KOPT-K1 (cell line): ENCODE data around the gene TBC1D7.
A peak's percentile ranks its signal among the peaks of the same experiment; 100 is the strongest.

Experiments used
- H3K27ac ChIP-seq: fragments of 200-600 bp; sonication (generic); 2 replicates; pipeline ENCODE4 v1.5.1; 2016; ENCODE audit warnings: antibody characterized with exemption, mild to moderate bottlenecking, low read depth, low read length; ENCODE audit not compliant: poor library complexity, severe bottlenecking
- H3K36me3 ChIP-seq: fragments of 200-600 bp; sonication (generic); 2 replicates; pipeline ENCODE4 v1.5.1; 2017; ENCODE audit warnings: antibody characterized with exemption, mild to moderate bottlenecking, low read length, moderate library complexity; ENCODE audit not compliant: insufficient read depth
- H3K9me3 ChIP-seq: fragments of 200-600 bp; sonication (generic); 2 replicates; pipeline ENCODE4 v1.5.1; 2017; ENCODE audit warnings: antibody characterized with exemption, low read length, mild to moderate bottlenecking; ENCODE audit not compliant: insufficient read depth, poor library complexity, severe bottlenecking

TBC1D7 gene

DNA sequence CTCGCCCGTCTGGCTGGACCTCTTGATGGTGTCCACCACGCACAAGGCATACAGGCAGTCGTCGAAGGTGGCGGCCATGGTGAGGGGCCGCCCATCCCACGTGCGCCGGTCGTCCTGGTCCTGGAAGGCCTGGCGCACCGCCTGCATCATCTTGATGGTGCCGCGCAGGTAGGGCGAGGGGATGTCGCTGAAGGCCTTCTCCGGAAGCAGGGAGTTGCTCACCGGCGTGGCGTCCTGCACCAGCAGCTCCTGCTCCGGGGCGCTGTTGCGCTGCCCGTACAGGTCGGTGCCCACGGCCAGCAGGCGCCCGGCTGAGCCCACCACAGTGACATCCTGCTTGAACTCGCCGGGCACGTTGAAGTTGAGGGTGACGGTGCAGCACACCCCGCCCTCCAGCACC, 36.5 kb upstream of the TBC1D7 start:
- H3K27ac ChIP-seq: no peak overlapping the region
- H3K9me3 ChIP-seq: no peaks in the 10 kb centered on the region
- no peaks in the 10 kb centered on the region for H3K36me3 ChIP-seq

DNA sequence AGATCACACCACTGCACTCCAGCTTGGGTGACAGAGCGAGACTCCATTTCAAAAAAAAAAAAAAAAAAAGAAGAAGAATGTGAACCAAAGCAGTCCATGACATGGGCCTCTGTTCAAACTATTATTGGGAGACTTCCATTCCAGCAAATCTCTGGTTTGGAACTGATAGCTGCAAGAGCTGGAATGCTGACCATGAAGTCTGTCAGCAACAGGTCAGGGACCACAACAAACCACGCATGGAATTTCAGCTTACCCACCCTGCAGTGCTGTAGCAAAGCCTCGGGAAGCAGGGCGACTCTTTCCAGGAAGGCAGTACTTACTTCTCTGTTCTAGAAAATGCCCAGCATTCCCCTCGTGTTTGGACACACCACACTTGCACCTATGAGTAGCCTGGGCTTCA, 34.1 kb upstream of the TBC1D7 start:
- Histone ChIP-seq H3K27ac (no peak overlapping the region), H3K36me3 (no peaks in the 10 kb centered on the region), H3K9me3 (no peaks in the 10 kb centered on the region)

DNA sequence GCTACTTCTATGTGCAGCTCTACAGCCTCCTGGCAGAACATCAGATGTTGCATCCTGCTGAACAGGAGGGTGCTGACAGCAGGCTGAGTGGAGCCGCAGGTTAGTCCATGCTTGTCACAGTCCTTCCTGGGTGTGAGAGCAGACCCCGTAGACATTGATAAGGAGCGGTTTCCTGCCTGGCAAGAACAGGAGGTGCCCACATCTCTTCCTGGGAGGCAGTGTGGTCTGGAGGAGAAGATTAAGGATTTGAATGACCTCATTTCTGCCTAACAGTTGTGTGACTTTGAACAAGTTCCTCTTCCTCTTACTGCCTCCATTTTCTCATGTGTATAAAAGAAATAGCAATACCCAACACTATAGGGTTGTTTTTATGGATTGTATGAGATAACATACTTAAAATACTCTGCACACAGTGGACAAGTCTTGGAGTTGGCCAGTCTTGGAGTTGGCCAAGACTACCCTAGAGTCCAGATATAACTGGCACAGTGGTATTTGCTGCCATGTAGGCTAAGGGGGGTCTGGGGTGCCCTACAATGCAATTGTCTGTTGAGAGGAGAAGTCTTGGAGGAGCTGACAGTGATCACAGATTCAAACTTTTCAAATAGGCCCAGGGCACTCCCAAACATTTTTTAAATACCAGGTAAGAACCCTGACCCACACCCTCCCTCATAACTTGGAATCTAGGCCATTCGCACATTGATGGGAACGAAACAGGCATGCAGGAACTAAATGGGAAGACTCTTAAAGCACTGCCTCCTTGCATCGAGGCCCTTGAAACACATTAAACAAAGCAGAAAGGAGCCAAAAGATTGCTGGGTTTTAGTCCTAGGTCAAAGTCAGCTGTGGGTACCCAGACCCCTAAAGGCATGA, 32.6 kb upstream of the TBC1D7 start:
- no peaks in the 10 kb centered on the region for H3K9me3 ChIP-seq
- no peak overlapping the region for H3K27ac ChIP-seq

DNA sequence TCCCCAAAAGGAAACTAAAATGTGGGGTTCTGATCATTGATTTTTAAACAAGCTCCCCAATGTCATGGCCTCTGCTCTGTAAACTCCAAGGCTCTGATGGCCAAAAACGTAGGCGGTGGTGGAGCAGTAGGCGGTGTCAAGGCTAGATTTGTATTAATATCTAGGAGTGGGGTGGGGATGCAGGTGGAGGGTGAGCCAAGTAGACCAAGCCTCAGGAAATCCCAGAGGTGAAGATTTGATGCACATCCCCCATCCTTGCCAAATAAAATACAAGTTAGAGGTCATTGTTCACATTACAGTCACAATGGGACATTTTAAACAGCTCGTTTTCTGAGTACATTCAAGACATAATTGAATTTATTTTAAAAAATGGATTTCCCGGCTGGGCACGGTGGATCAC, 30.9 kb upstream of the TBC1D7 start:
- no peaks in the 10 kb centered on the region for H3K9me3 ChIP-seq
- no peak overlapping the region for H3K27ac ChIP-seq
- no peaks in the 10 kb centered on the region for H3K36me3 ChIP-seq

More for the DNA sequence above, 32.6 kb upstream of the TBC1D7 start:
- H3K36me3 ChIP-seq: no peaks in the 10 kb centered on the region

DNA sequence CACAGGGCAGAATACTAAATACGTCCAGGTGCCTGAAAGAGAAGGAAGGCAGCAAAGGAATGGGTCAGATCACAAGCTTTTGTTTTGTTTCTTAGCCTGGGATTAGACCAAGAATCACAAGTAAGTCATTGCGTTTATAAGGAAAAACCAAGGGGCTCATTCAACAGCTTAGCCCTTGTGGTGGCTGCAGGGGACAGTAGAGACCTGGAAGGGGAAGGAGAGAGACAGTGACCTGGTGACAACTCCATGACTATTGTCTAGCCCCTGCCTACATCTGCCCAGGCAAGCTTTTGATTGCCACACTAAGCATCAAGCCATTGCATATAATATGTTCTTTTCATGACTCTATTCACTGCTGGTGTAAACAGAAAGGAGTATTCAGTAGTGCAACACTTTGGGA, 30.2 kb upstream of the TBC1D7 start:
- Histone ChIP-seq H3K27ac (no peak overlapping the region), H3K9me3 (no peaks in the 10 kb centered on the region), H3K36me3 (no peaks in the 10 kb centered on the region)

DNA sequence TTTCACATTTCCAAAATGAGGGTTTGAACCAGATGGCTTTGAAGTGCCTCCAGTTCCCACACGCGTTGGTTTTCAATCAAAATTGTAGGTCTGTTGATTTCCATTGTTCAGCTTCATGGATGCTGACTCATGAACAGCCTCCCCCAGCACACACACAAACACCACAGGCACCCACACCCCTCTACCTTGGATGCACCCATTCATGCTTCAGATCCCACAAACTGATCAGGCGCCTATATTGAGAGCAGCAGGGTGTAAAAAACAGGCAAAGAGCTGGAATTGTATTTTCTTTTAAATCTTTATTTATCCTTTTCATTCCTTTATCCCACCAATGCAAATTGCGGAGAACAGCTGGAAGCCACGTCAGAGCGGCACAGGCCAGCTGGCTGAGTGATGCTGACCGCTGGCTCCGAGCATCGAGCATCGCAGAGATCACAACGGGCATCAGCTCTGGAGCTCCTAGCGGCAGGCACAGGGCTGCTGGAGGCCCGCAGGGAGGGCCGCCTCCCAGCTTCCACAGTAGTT, 29.3 kb upstream of the TBC1D7 start:
- H3K27ac ChIP-seq: no peak overlapping the region
- no peaks in the 10 kb centered on the region for H3K36me3 ChIP-seq
- H3K9me3 ChIP-seq: no peaks in the 10 kb centered on the region

DNA sequence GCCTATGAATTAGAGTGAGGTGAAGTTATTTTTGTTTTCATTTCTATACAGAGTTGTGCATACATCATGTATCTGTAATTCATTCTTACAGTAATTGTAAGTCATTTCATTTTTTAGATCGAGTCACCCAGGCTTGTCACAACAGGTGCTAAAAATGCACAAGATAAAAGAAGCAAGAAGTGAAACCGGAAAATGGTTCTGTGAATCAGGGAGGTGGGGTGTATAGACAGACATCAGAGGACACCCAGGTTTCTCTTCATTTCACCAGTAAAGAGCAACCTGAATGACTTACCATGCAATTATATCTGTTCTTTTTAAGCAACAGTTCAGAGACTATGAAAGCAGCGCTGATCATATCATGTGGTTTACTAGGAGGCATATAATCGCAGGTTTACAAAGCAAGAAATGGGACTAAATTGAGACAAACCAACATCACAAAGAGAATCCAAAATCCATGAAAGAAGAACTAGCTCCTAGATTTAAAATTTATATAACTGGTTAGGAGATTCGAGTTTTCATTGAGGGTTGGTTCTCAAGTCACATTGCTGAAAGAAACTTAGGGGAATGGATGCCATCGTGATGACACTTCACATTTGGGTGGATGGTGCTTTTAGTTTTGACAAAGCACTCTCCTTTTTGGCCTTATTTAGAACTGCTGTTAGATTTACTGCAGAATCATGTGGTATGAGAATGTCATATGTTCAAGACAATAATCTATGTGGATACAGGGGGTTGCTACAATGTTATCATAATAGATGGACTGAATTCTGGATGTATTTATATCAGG, 27.9 kb upstream of the TBC1D7 start:
- Histone ChIP-seq H3K9me3 (no peaks in the 10 kb centered on the region), H3K36me3 (no peaks in the 10 kb centered on the region), H3K27ac (peak overlapping the region; percentile 71)

DNA sequence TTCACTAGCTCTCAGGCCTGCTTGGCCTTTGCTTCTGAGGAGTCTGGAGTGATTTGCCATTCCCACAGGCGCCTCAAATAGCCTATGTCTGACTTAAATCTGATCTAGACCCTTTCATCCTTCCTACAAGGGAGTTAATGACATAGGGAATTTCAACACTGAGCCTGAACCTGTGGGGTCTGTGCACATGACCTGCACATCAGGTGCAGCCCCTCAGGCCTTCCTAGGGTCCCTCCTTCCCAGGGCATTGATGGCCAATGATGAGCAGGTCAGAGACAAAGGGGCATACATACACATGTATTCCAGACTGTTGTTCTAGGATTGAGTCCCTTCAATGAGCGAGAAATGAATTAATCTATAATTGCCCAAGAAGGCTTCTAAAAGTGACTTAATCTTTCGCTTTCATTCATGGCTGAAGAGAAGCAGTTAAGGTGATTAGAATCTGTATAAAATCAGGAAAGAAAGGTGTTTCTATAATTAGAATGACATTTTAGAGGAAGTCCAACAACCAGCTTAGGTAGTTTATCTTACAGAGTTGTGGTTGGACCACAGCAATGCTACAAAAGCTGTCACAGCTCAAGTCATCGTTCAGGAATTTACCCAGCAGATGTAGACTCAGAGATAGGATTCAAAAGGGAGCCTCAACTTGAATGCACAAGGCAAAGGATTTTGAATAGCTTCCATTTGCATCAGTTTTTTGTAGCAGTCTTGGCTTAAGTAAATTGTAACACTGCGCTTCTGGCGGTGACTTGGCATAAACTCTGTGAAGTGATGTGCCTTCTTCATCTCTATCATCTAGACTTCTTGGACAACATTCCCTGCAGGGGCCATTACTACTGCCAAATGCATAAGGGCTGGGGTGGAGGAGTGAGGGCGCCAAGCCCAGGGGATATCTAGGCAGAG, 27.0 kb upstream of the TBC1D7 start:
- no peaks in the 10 kb centered on the region for H3K9me3 ChIP-seq
- no peaks in the 10 kb centered on the region for H3K36me3 ChIP-seq
- peak overlapping the region; percentile 71 for H3K27ac ChIP-seq

DNA sequence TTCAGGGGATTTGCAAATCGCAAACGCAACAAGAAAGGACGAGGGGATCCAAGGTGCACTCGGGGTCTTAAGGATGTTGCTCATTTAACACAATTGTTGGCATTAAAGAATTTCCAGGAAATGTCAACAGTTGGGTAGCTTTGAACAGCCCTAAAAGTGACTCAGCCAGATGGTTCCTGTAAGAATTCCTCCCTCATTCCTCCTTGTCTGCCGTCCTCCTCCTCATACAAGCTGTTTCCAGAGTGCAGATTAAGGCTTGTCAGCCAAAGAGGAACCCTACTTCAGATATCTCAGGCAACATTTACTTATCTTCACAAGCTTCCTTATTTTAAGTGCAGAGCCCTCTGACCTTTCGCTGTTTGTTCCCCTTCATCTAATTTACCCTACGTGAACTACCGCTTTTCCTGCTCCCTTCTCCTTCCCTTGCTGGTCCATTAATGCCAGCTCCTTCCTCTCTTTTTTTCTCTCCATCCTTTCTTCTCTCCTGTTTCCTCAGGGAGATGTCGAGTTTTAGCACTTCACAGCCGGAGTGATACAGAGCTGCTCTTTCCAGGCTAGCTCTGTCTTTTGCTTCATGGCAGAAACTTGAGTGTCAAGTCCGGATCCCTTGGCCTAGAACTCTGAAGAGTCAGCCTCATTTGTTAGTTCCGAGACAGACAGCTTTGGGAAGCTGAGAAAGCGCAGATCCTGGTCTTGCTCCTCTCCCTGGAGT, 26.1 kb upstream of the TBC1D7 start:
- Histone ChIP-seq H3K36me3 (no peaks in the 10 kb centered on the region), H3K27ac (peak overlapping the region; percentile 71), H3K9me3 (no peaks in the 10 kb centered on the region)

DNA sequence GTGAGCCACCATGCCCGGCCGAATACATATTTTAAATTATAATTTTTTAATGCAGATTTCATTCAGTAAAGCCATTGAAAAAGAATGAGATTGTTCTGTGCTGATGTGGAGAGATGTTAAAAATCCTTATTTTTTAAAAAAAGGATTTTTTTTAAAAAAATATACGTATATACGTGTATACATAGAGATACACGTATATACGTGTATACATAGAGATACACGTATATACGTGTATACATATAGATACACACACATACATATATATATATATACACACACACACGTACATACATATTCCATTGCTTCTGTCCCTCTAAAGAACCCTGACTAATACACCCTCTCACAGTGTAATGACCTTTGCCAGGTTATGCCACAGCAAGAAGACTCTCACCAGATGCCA, 23.8 kb upstream of the TBC1D7 start:
- no peak overlapping the region for H3K27ac ChIP-seq
- H3K9me3 ChIP-seq: no peaks in the 10 kb centered on the region
- no peaks in the 10 kb centered on the region for H3K36me3 ChIP-seq

DNA sequence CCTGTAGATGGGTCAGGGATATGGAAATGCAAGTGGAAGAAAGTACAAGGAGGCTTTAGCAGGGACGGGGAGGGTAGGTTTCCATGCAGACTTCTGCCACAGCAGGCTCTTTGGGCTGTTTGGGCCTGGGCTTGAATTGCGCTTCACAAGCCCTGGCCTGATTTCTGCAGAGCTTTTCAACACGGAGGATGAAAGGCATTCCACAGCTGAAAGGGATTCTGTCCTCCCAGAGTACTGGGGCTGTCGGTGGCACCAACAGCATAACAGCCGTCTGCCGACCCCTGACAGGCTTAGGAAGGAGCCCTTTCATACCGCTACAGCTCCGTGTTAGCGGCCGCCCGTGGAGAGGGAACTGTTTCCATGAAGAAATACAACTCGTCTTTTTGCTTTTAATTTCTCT, 22.9 kb upstream of the TBC1D7 start:
- no peak overlapping the region for H3K27ac ChIP-seq
- H3K36me3 ChIP-seq: no peaks in the 10 kb centered on the region
- H3K9me3 ChIP-seq: no peaks in the 10 kb centered on the region

DNA sequence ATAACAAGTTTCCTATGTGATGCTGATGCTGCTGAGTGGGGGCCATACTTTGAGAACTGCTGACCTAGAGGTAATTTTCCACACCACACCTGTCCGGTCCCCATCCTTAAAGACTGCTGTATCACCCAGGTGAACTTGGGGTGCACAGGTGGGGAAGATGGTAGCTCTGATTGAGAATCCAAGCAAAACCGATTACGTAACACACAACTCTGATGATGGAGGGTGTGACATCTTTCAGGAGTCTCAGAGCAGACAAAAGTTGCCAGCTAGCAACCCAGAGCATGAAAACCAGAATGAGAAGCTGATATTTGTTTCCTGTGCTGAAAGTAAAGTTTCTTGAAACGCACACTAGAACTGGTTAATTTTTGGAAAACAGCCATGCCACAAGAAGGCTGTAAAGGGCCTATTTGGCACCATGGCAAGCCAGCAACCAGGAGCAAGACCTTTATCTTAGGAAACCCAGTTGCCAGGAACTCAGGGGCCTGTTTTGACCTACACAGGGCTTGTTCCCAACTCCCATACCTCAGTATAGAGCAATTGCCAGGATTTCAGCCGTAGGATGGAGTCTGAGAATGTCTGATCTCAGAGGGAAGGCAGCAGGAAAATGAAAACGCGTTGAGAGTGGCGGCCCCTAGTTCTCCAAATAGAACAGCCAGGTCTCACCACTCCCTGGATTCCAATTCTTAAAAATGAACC, 21.6 kb upstream of the TBC1D7 start:
- no peaks in the 10 kb centered on the region for H3K36me3 ChIP-seq
- H3K9me3 ChIP-seq: no peaks in the 10 kb centered on the region
- H3K27ac ChIP-seq: no peak overlapping the region

DNA sequence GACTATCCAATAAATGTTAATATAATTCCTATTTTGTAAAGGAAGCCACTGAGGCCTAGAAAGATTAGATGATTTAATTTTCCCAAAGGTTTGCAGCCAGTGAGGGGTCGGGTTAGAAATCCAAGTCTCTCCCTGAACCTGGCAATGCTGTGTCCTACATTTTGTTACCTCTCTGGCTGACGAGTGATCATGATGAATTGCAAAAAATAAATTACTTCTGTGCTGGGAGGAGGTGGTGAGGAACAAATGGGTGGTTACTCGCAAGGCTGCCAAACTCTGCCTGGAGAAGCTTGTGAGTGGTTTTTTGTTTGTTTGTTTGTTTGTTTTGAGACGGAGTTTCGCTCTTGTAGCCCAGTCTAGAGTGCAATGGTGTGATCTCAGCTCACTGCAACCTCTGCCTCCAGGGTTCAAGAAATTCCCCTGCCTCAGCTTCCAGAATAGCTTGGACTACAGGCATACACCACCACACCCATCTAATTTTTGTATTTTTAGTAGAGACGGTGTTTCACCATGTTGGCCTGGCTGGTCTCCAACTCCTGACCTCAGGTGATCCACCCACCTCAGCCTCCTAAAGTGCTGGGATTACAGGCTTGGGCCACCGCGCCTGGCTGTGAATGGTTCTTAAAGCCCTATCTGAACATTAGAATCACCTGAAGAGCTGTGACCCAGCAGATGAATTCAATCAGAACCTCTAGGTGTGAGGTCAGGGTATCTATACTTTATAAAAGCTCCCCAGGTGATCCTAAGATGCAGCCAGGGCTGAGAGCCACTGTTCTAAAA, 20.2 kb upstream of the TBC1D7 start:
- no peaks in the 10 kb centered on the region for H3K36me3 ChIP-seq

More for the DNA sequence above, 20.2 kb upstream of the TBC1D7 start:
- Histone ChIP-seq H3K27ac (no peak overlapping the region), H3K9me3 (no peaks in the 10 kb centered on the region)
